Measurements from ENCODE around the gene CCNK. TPM values are rescaled to one million over a fixed set of nuclear protein-coding genes. Genes with fewer than 3 reads are reported as not detected.

Gene CCNK
- total and polyA plus RNA-seq, 11 donors, result 9.1 to 35.3 (median 29.3) TPM

- Histone ChIP-seq H3K27ac (no peak overlapping the region), H3K27me3 (no peaks in the 10 kb centered on the region), H3K4me1 (peaks cover 0 to 31% (median 20%) of the 10 kb centered on the region in 12 donors), H3K36me3 (peaks cover 0 to 20% (median 5%) of the 10 kb centered on the region in 9 donors), H3K9me3 (no peaks in the 10 kb centered on the region), H3K4me3 (no peak overlapping the region)
- intact Hi-C loops (cut with DNase I), result loop anchor here in 9 of 10 donors (1.0 to 10.0 kb wide), 5 partner anchors 110 to 366 kb away; no protein-coding TSS in a partner anchor
- ATAC-seq, result peak; percentile 46 to 62 (median 54)
- peak; percentile 59 to 87 (median 71) for DNase-seq
- no peak for TF ChIP-seq POLR2A (IDR thresholded peaks at IDR 0.05)
- TF ChIP-seq CTCF (IDR thresholded peaks at IDR 0.05), result peak; percentile 93 to 99 (median 98)
- WGBS, 4 donors, result 33 to 62% (median 38%) methylated on average over 11 to 21 of the region's 21 CpGs
Measured at GRCh38 chr14:99518441-99519346, 37.5 kb downstream of the CCNK start.

GRCh38 chr14:99519347-99519881 lies 38.2 kb downstream of the CCNK start:
- H3K36me3 ChIP-seq, result peaks cover 0 to 13% (median 4%) of the 10 kb centered on the region in 9 donors
- H3K4me3 ChIP-seq, result no peak overlapping the region
- H3K27ac ChIP-seq, result no peak overlapping the region
- no peaks in the 10 kb centered on the region for H3K27me3 ChIP-seq
- H3K9me3 ChIP-seq, result no peaks in the 10 kb centered on the region
- DNase-seq (peak in 2 of 5 donors; percentile 6 to 18), ATAC-seq (no peak)
- intact Hi-C loops (cut with DNase I), result loop anchor here in 3 of 10 donors (1.0 to 10.0 kb wide), 3 partner anchors 109 to 365 kb away; no protein-coding TSS in a partner anchor
- H3K4me1 ChIP-seq, result peaks cover 0 to 38% (median 26%) of the 10 kb centered on the region in 12 donors
- WGBS, 4 donors, result 87 to 91% (median 88%) methylated on average over 8 of the region's 8 CpGs
- TF ChIP-seq CTCF (IDR thresholded peaks at IDR 0.05) (no peak), POLR2A (IDR thresholded peaks at IDR 0.05) (no peak)

GRCh38 chr14:99519931-99520421 lies 38.8 kb downstream of the CCNK start:
- no peak overlapping the region for H3K4me3 ChIP-seq
- peaks cover 0 to 44% (median 31%) of the 10 kb centered on the region in 12 donors for H3K4me1 ChIP-seq
- ATAC-seq, result no peak
- no peak overlapping the region for H3K27ac ChIP-seq
- TF ChIP-seq POLR2A (IDR thresholded peaks at IDR 0.05) (no peak), CTCF (IDR thresholded peaks at IDR 0.05) (no peak)
- 81 to 87% (median 84%) methylated on average over 5 to 6 of the region's 6 CpGs for WGBS, 4 donors
- DNase-seq, result peak in 3 of 5 donors; percentile 11 to 58 (median 18)
- no peaks in the 10 kb centered on the region for H3K27me3 ChIP-seq
- intact Hi-C loops (cut with DNase I), result loop anchor here in 5 of 10 donors (1.0 to 10.0 kb wide), 4 partner anchors 87 to 365 kb away; no protein-coding TSS in a partner anchor
- H3K36me3 ChIP-seq, result peaks cover 0 to 7% (median 0%) of the 10 kb centered on the region in 9 donors
- no peaks in the 10 kb centered on the region for H3K9me3 ChIP-seq
